ENCODE measurements around the gene NLGN1.

Gene NLGN1

GRCh38 chr3:174125267-174125824, 727.8 kb downstream of the NLGN1 start:
- no peak overlapping the region for H3K4me3 ChIP-seq (ENCODE audit: low read depth, low read length)
- DNase-seq (ENCODE audit: low read depth), result no peak
- peak; percentile 35 for TF ChIP-seq CTCF (IDR thresholded peaks at IDR 0.05; ENCODE audit: insufficient read depth, low read depth, low read length, missing control alignments)

DNA sequence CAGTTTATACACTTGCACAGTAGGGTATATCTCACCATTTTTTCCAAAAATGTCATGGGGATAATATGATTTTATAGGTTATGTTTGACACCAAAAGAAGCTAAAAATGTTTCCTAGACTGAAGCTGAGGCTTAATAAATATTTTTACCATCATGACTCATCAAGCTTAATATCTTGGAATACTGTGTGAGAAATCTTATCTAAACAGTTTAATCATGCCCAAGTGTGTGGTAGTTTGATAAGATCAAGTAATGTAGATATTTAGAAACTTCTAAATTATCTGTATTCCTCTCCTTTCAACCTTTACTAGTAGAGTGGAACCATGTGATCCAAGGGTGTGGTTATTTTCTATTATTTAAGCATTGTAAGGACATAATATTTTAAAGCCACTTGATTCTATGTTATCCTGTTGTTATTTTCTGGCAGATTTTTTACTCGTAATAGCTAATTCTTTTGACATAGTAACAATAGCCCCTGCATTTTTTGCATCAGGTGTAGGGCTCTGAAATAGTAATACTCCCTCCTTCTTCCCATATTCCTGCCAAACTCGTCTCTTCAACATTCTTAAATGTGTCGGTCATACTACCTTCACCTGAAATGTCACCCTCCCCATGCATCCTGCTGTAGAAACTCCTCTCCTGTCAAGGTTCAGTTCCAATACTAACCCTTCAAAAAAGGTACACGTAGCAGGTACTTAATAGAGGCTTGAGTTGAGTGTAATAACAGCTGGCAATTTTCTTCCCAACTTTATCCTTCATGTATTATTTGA, 729.6 kb downstream of the NLGN1 start:
- H3K4me3 ChIP-seq (ENCODE audit: low read depth, low read length), result no peak overlapping the region
- no peak for TF ChIP-seq CTCF (IDR thresholded peaks at IDR 0.05; ENCODE audit: insufficient read depth, low read depth, low read length, missing control alignments)
- no peak for DNase-seq (ENCODE audit: low read depth)

DNA sequence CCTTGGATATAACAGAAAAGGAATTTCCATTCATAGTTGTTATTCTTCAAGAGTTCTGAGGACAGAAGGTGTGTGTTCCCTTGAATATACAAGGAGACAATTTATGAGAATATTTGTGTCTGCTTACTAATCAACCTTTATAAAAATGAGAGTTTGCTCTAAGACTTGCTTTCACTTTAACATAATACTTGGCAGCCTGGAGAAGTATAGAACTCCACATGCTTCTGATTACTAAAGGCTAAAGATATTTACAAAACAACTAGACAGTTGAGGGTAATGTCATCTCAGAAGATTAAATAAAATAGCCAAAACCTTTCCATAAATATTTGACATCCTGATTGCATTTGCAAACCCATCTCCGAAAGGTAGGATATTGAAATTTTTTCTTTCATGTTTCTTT, 734.5 kb downstream of the NLGN1 start:
- no peak for DNase-seq (ENCODE audit: low read depth)
- H3K4me3 ChIP-seq (ENCODE audit: low read depth, low read length), result no peak overlapping the region
- TF ChIP-seq CTCF (IDR thresholded peaks at IDR 0.05; ENCODE audit: insufficient read depth, low read depth, low read length, missing control alignments), result no peak

GRCh38 chr3:174132421-174133042, 735.0 kb downstream of the NLGN1 start:
- no peak overlapping the region for H3K4me3 ChIP-seq (ENCODE audit: low read depth, low read length)
- TF ChIP-seq CTCF (IDR thresholded peaks at IDR 0.05; ENCODE audit: insufficient read depth, low read depth, low read length, missing control alignments), result no peak
- DNase-seq (ENCODE audit: low read depth), result no peak

DNA sequence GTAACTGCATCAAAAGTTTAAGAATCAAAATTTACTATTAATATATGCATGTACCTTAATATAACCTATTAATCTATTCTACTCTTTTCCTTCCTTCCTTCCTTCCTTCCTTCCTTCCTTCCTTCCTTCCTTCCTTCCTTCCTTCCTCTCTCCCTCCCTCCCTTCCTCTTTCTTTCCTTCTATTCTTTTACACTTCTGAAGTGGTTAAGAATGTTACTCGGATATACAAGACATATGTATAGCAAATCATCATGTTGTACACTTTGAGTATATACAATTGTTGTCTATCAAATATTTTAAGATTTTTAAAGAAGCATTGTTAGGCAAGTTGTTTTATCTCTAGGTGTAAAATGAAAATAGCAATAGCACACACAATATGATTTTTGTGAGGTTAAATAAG, 748.5 kb downstream of the NLGN1 start:
- TF ChIP-seq CTCF (IDR thresholded peaks at IDR 0.05; ENCODE audit: insufficient read depth, low read depth, low read length, missing control alignments), result no peak
- H3K4me3 ChIP-seq (ENCODE audit: low read depth, low read length), result no peak overlapping the region
- no peak for DNase-seq (ENCODE audit: low read depth)

DNA sequence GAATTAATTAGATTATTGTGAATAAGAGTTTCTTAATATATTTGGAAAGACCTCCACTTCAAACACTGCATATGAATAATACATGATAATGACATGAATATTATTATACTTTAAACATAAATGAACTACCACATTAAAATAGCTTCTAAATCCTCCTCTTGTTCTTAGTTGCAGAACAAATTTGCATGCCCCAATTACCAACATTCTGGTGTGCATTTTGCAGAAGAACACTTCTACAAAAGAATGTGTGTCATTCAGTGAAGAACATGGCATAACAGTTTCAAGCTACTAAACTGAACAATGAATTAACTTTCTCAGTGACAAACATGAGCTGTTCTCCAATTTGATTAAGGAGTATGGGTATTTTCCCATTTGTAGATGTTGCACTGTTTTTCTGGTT, 750.3 kb downstream of the NLGN1 start:
- no peak for TF ChIP-seq CTCF (IDR thresholded peaks at IDR 0.05; ENCODE audit: insufficient read depth, low read depth, low read length, missing control alignments)
- no peak overlapping the region for H3K4me3 ChIP-seq (ENCODE audit: low read depth, low read length)
- DNase-seq (ENCODE audit: low read depth), result no peak

All from GM12865 (cell line).